Keratinocyte (primary cell): Measurements from ENCODE around the gene EVX2. TPM values are rescaled to one million over a fixed set of nuclear protein-coding genes. Genes with fewer than 3 reads are reported as not detected.

Experiments used
- DNase-seq: peaks from one replicate; pipeline ENCODE4 v3.0.0-alpha.2; 2011; ENCODE audit warnings: low read depth, missing footprints, low spot score
- FAIRE-seq: peaks from 2 replicates; lab custom pipeline; 2011; peaks lifted over from hg19 to GRCh38; lab: Jason Lieb, UNC
- H2AFZ ChIP-seq: 2 replicates; pipeline ENCODE4 v1.6.0; 2012; ENCODE audit warnings: low read length, control low read depth, inconsistent platforms; ENCODE audit not compliant: control insufficient read depth
- H3K27ac ChIP-seq: 2 replicates; pipeline ENCODE4 v1.5.1; 2011; ENCODE audit warnings: low read length; ENCODE audit not compliant: control insufficient read depth, insufficient read depth
- H3K27me3 ChIP-seq: 3 replicates; pipeline ENCODE4 v1.6.0; 2011; ENCODE audit warnings: low read length; ENCODE audit not compliant: control insufficient read depth, insufficient read depth; ENCODE audit errors: extremely low read depth
- H3K36me3 ChIP-seq, 2 experiments: 2 replicates in 1 of 2; 3 replicates in 1 of 2; pipeline ENCODE4 v1.5.1; 2011; ENCODE audit warnings: low read length in 2 of 2, mild to moderate bottlenecking in 1 of 2; ENCODE audit not compliant: control insufficient read depth in 2 of 2, insufficient read depth in 2 of 2; ENCODE audit errors: extremely low read depth in 1 of 2
- H3K4me1 ChIP-seq: 3 replicates; pipeline ENCODE4 v1.5.1; 2011; ENCODE audit warnings: low read length; ENCODE audit not compliant: control insufficient read depth, insufficient read depth; ENCODE audit errors: extremely low read depth
- H3K4me2 ChIP-seq: 3 replicates; pipeline ENCODE4 v1.6.0; 2011; ENCODE audit warnings: low read depth, low read length; ENCODE audit not compliant: control insufficient read depth, insufficient read depth; ENCODE audit errors: extremely low read depth
- H3K4me3 ChIP-seq, 3 experiments: fragments of 200-600 bp in 1 of 3; sonication (generic) in 1 of 3; 2 replicates in 2 of 3; 3 replicates in 1 of 3; pipeline ENCODE4 v1.5.1; 2011 to 2016; ENCODE audit warnings: low read length in 3 of 3, mild to moderate bottlenecking in 3 of 3, control low read depth in 2 of 3, inconsistent platforms in 1 of 3, low read depth in 1 of 3, mixed read lengths in 1 of 3, mixed run types in 1 of 3, moderate library complexity in 1 of 3; ENCODE audit not compliant: control insufficient read depth in 2 of 3, insufficient read depth in 2 of 3; ENCODE audit errors: extremely low read depth in 1 of 3
- H3K79me2 ChIP-seq: 2 replicates; pipeline ENCODE4 v1.6.0; 2012; ENCODE audit warnings: low read length; ENCODE audit not compliant: control insufficient read depth, insufficient read depth
- H3K9ac ChIP-seq: 3 replicates; pipeline ENCODE4 v1.6.0; 2011; ENCODE audit warnings: low read length; ENCODE audit not compliant: control insufficient read depth, insufficient read depth; ENCODE audit errors: extremely low read depth
- H3K9me1 ChIP-seq: 3 replicates; pipeline ENCODE4 v1.6.0; 2011; ENCODE audit warnings: low read length; ENCODE audit not compliant: control insufficient read depth, insufficient read depth; ENCODE audit errors: extremely low read depth
- H3K9me3 ChIP-seq: 2 replicates; pipeline ENCODE4 v1.5.1; 2012; ENCODE audit warnings: low read depth, low read length; ENCODE audit not compliant: control insufficient read depth
- H4K20me1 ChIP-seq: 3 replicates; pipeline ENCODE4 v1.6.0; 2011; ENCODE audit warnings: low read length; ENCODE audit not compliant: control insufficient read depth, insufficient read depth; ENCODE audit errors: extremely low read depth
- CTCF ChIP-seq, 3 experiments: IDR thresholded peaks in 1 of 3; conservative IDR thresholded peaks in 1 of 3; optimal IDR thresholded peaks in 1 of 3; 2 replicates in 2 of 3; 3 replicates in 1 of 3; pipeline versions ENCODE3 to v1.5.1; 2011; ENCODE audit warnings: low read length in 3 of 3, mild to moderate bottlenecking in 3 of 3, moderate library complexity in 2 of 3, control low read depth in 1 of 3, inconsistent platforms in 1 of 3; ENCODE audit not compliant: insufficient read depth in 2 of 3; ENCODE audit errors: extremely low read depth in 1 of 3
- EZH2 ChIP-seq: IDR thresholded peaks from one replicate; pipeline ENCODE4 v1.6.1; 2012; ENCODE audit warnings: inconsistent platforms, mild to moderate bottlenecking, low read length, moderate library complexity
- dilution Hi-C: fragments of 300-500 bp; cut with MboI; formaldehyde crosslinking; loops from one replicate; pipeline ENCODE4 v1.7.0; 2020; ENCODE audit warnings: low sequenced_read_pairs; ENCODE audit not compliant: extremely low pct_ligation_motif_present
- polyA plus RNA-seq, 5 experiments: library from polyadenylated mRNA; depleted of rRNA in 3 of 5; stranded (reverse) in 3 of 5; stranded (forward) in 1 of 5; unstranded in 1 of 5; fragments of >200 nt; gene quantifications; 1 replicate in 1 of 5; 2 replicates in 3 of 5; 3 replicates in 1 of 5; pipeline versions ENCODE4 v1.2.1 to v1.2.3, GENCODE V29; 2011 to 2012; ENCODE audit warnings: missing spikeins in 2 of 5, low read depth in 1 of 5, low replicate concordance in 1 of 5

EVX2 gene
- polyA plus RNA-seq, 1 donor (not counting 4 experiments of a cell fraction or from before 2014, with no cell fraction given) = not detected

GRCh38 chr2:176098366-176099158, 14.8 kb upstream of the EVX2 start:
- Histone ChIP-seq H3K36me3 (no peaks in the 10 kb centered on the region), H3K79me2 (no peaks in the 10 kb centered on the region), H3K4me2 (no peak overlapping the region), H3K27me3 (peaks cover 99% of the 10 kb centered on the region), H4K20me1 (peaks cover 3% of the 10 kb centered on the region), H2AFZ (no peak overlapping the region), H3K4me3 (no peak overlapping the region), H3K4me1 (peaks cover 2% of the 10 kb centered on the region), H3K27ac (no peak overlapping the region), H3K9ac (no peak overlapping the region), H3K9me3 (peaks cover 1% of the 10 kb centered on the region), H3K9me1 (no peaks in the 10 kb centered on the region)
- dilution Hi-C loops = no loop called here
- FAIRE-seq = no peak
- TF ChIP-seq EZH2 = no peak
- TF ChIP-seq CTCF (optimal IDR thresholded peaks at IDR 0.05 in 1 of 3, IDR thresholded peaks at IDR 0.05 in 1 of 3, conservative IDR thresholded peaks at IDR 0.05 in 1 of 3; ENCODE audit: extremely low read depth in 1 of 3, insufficient read depth in 2 of 3, low read length in 3 of 3) = no peak
- DNase-seq = no peak

GRCh38 chr2:176097820-176098365, 14.1 kb upstream of the EVX2 start:
- H3K9me3 ChIP-seq = peaks cover 2% of the 10 kb centered on the region
- TF ChIP-seq CTCF (optimal IDR thresholded peaks at IDR 0.05 in 1 of 3, IDR thresholded peaks at IDR 0.05 in 1 of 3, conservative IDR thresholded peaks at IDR 0.05 in 1 of 3; ENCODE audit: extremely low read depth in 1 of 3, insufficient read depth in 2 of 3, low read length in 3 of 3) = no peak
- TF ChIP-seq EZH2 = peak; percentile 79
- H3K79me2 ChIP-seq = no peaks in the 10 kb centered on the region
- FAIRE-seq = no peak
- no peak overlapping the region for H3K4me3 ChIP-seq
- dilution Hi-C loops = no loop called here
- H3K27me3 ChIP-seq = peaks cover 99% of the 10 kb centered on the region
- DNase-seq = no peak
- peaks cover 2% of the 10 kb centered on the region for H3K4me1 ChIP-seq
- H3K9ac ChIP-seq = no peak overlapping the region
- no peak overlapping the region for H2AFZ ChIP-seq
- peak overlapping the region; percentile 9 for H3K4me2 ChIP-seq
- H3K27ac ChIP-seq = no peak overlapping the region
- no peaks in the 10 kb centered on the region for H3K36me3 ChIP-seq
- peaks cover 3% of the 10 kb centered on the region for H4K20me1 ChIP-seq
- H3K9me1 ChIP-seq = no peaks in the 10 kb centered on the region
